Endothelial cell of umbilical vein (primary cell): ENCODE results near the gene TYSND1. TPM values are rescaled to one million over a fixed set of nuclear protein-coding genes. Genes with fewer than 3 reads are reported as not detected.

ENCODE experiments used
- BruUV-seq: library from RNA; stranded (reverse); fragments of 400-500 nt; replicated peaks from 2 replicates; lab custom pipeline; 2021; lab: Mats Ljungman, UMichigan
- CTCF ChIA-PET: fragments of 300-600, 350-600 bp; sonication (Branson Sonifier 250); formaldehyde crosslinking; loops from one replicate; lab custom pipeline; 2021; ENCODE audit warnings: antibody characterized with exemption, inconsistent platforms; lab: Charles Lee
- POLR2A ChIA-PET: fragments of 300-600, 350-600 bp; sonication (Branson Sonifier 250); formaldehyde crosslinking; loops from one replicate; lab custom pipeline; 2021; ENCODE audit warnings: antibody characterized with exemption, inconsistent platforms; lab: Charles Lee
- DNase-seq: peaks from one replicate; pipeline ENCODE4 v3.0.0-alpha.2; 2011; ENCODE audit warnings: low read depth, low spot score
- FAIRE-seq: peaks from 2 replicates; lab custom pipeline; 2011; peaks lifted over from hg19 to GRCh38; lab: Jason Lieb, UNC
- H2AFZ ChIP-seq: 2 replicates; pipeline ENCODE4 v1.6.0; 2012; ENCODE audit warnings: low read depth, low read length, control low read depth, inconsistent platforms
- H3K27ac ChIP-seq: 2 replicates; pipeline ENCODE4 v1.5.1; 2011; ENCODE audit warnings: low read depth, mild to moderate bottlenecking, control low read depth, low read length, moderate library complexity; ENCODE audit not compliant: insufficient read depth
- H3K27me3 ChIP-seq, 2 experiments: 2 replicates each; pipeline versions ENCODE4 v1.6.0 to v1.6.1; 2011; ENCODE audit warnings: low read length in 2 of 2, mixed read lengths in 1 of 2; ENCODE audit not compliant: control insufficient read depth in 2 of 2, insufficient read depth in 2 of 2
- H3K36me3 ChIP-seq, 2 experiments: 2 replicates in 1 of 2; 3 replicates in 1 of 2; pipeline ENCODE4 v1.5.1; 2011; ENCODE audit warnings: low read length in 2 of 2, mild to moderate bottlenecking in 1 of 2, moderate library complexity in 1 of 2; ENCODE audit not compliant: control insufficient read depth in 2 of 2, insufficient read depth in 2 of 2; ENCODE audit errors: extremely low read depth in 1 of 2
- H3K4me1 ChIP-seq: 3 replicates; pipeline ENCODE4 v1.5.1; 2011; ENCODE audit warnings: mild to moderate bottlenecking, low read length; ENCODE audit not compliant: control insufficient read depth, insufficient read depth; ENCODE audit errors: extremely low read depth
- H3K4me2 ChIP-seq: 2 replicates; pipeline ENCODE4 v1.6.1; 2011; ENCODE audit warnings: low read length, control low read depth, mixed read lengths; ENCODE audit not compliant: insufficient read depth
- H3K4me3 ChIP-seq, 3 experiments: fragments of 200-600 bp in 1 of 3; sonication (generic), shearing (Covaris generic) in 1 of 3; replicated peaks in 1 of 3; 2 replicates each; pipeline ENCODE4 v1.5.1; 2011 to 2016; ENCODE audit warnings: control low read depth in 3 of 3, low read length in 3 of 3, mild to moderate bottlenecking in 2 of 3, inconsistent platforms in 1 of 3, low read depth in 1 of 3, moderate library complexity in 1 of 3; ENCODE audit not compliant: insufficient read depth in 1 of 3
- H3K79me2 ChIP-seq: 2 replicates; pipeline ENCODE4 v1.6.0; 2012; ENCODE audit warnings: low read length, inconsistent platforms; ENCODE audit not compliant: control insufficient read depth, insufficient read depth
- H3K9ac ChIP-seq: replicated peaks from 2 replicates; pipeline ENCODE3; 2011; ENCODE audit warnings: low read length, control low read depth; ENCODE audit not compliant: insufficient read depth; ENCODE audit errors: extremely low read depth
- H3K9me1 ChIP-seq: replicated peaks from 3 replicates; pipeline ENCODE4 v1.6.0; 2011; ENCODE audit warnings: mild to moderate bottlenecking, low read length; ENCODE audit not compliant: control insufficient read depth, insufficient read depth; ENCODE audit errors: extremely low read depth
- H3K9me3 ChIP-seq: replicated peaks from 2 replicates; pipeline ENCODE4 v1.5.1; 2012; ENCODE audit warnings: low read length, inconsistent platforms; ENCODE audit not compliant: control insufficient read depth, insufficient read depth
- H4K20me1 ChIP-seq: replicated peaks from 2 replicates; pipeline ENCODE3; 2011; ENCODE audit warnings: mild to moderate bottlenecking, low read length; ENCODE audit not compliant: control insufficient read depth, insufficient read depth; ENCODE audit errors: extremely low read depth
- EZH2 ChIP-seq: IDR thresholded peaks from 2 replicates; pipeline ENCODE4 v1.6.1; 2012; ENCODE audit warnings: borderline replicate concordance, low read depth, mild to moderate bottlenecking, moderate library complexity, low read length, inconsistent platforms; ENCODE audit not compliant: severe bottlenecking
- FOS ChIP-seq: IDR thresholded peaks from 2 replicates; pipeline ENCODE4 v1.6.1; 2011; ENCODE audit warnings: mild to moderate bottlenecking, low read length, moderate library complexity, borderline replicate concordance; ENCODE audit not compliant: insufficient read depth
- GATA2 ChIP-seq: IDR thresholded peaks from 2 replicates; pipeline ENCODE4 v1.7.0; 2011; ENCODE audit warnings: low read depth, mild to moderate bottlenecking, moderate library complexity, mixed read lengths, low read length; ENCODE audit not compliant: insufficient read length, insufficient read depth
- JUN ChIP-seq: IDR thresholded peaks from 2 replicates; pipeline ENCODE4 v1.6.1; 2011; ENCODE audit warnings: borderline replicate concordance, low read depth; ENCODE audit not compliant: insufficient read length, insufficient read depth
- MYC ChIP-seq: IDR thresholded peaks from one replicate; pipeline ENCODE4 v1.6.1; 2011; ENCODE audit warnings: mild to moderate bottlenecking, low read depth, low read length
- POLR2A ChIP-seq: IDR thresholded peaks from 2 replicates; pipeline ENCODE4 v1.6.1; 2012; ENCODE audit warnings: low read depth, mild to moderate bottlenecking, control low read depth, low read length
- POLR2AphosphoS5 ChIP-seq: IDR thresholded peaks from 2 replicates; pipeline ENCODE4 v1.6.1; 2012; ENCODE audit warnings: low read depth, mild to moderate bottlenecking, control low read depth, low read length, moderate library complexity; ENCODE audit not compliant: insufficient read depth
- dilution Hi-C: fragments of 300-500 bp; cut with MboI; formaldehyde crosslinking; loops from one replicate; pipeline ENCODE4 v1.15.0; 2019; ENCODE audit warnings: low sequenced_read_pairs; ENCODE audit not compliant: extremely low pct_ligation_motif_present
- intact Hi-C: fragments of 100-400 bp; cut with micrococcal nuclease; formaldehyde crosslinking; loops from one replicate; pipeline ENCODE4 v1.10.0; 2022
- polyA plus RNA-seq, 4 experiments: library from polyadenylated mRNA; depleted of rRNA in 3 of 4; stranded (reverse) in 3 of 4; unstranded in 1 of 4; fragments of >200 nt; gene quantifications; 2 replicates each; pipeline versions ENCODE4 v1.2.1 to v1.2.3, GENCODE V29; 2011 to 2012; ENCODE audit warnings: missing spikeins in 1 of 4
- total RNA-seq: library from RNA; stranded (reverse); gene quantifications from 2 replicates; pipeline ENCODE4 v1.2.3, GENCODE V29; 2021
- TF ChIP-seq, protein P1 (sequence below): IDR thresholded peaks from 2 replicates; pipeline ENCODE4 v1.6.1; 2011; ENCODE audit not compliant: insufficient read depth, insufficient read length
- TF ChIP-seq, protein P2 (sequence below), 2 donors: IDR thresholded peaks; 1 replicate in 1 of 2; 2 replicates in 1 of 2; pipeline ENCODE4 v1.5.1; 2011; ENCODE audit warnings: low read length in 2 of 2, mild to moderate bottlenecking in 2 of 2, moderate library complexity in 2 of 2, control low read depth in 1 of 2, inconsistent platforms in 1 of 2, low read depth in 1 of 2; ENCODE audit not compliant: insufficient read depth in 1 of 2; ENCODE audit errors: extremely low read depth in 1 of 2

TYSND1 gene
- total and polyA plus RNA-seq, 2 donors (not counting 3 experiments of a cell fraction or from before 2014, with no cell fraction given) = 5.1 to 7.8 TPM

DNA sequence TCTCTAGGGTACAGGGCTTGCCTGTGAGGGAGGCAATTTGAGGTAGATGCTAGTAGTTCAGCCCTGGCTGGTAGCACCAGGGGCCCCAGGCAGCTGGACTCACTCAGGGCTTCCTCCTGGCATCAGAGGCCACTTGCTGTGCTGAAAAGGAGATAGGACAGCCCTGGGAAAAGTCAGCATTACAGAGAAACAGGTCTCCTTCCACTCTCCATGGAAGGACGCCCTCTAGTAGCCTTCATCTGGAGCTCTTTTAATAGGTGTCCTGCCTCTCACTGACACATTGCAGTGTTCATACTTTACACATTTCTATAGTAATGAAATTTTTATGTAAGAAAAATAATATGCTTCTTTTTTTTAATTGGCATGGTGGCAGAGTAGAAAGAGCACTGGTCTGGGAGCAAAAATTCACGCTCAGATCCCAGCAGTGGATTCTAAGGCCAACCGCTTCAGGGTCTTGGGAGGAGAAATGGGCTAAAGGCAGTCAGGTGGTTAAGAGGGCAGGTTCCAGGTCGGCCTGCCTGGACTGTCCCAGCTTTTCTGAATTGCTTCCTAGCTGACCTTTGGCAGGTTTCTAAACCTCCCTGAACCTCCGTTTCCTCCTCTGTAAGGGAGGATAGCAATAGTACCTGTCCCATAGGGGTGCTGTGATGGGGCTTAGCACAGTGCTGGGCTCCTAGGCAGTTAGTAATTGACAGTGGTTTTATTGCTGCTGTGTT is 49.6 kb downstream of the TYSND1 start:
- no peak for FAIRE-seq

More for the DNA sequence above, 49.6 kb downstream of the TYSND1 start:
- POLR2A ChIA-PET = no interaction called here
- H3K9ac ChIP-seq = no peak overlapping the region
- no peak for DNase-seq
- H2AFZ ChIP-seq = no peak overlapping the region
- no peaks in the 10 kb centered on the region for H3K36me3 ChIP-seq
- no peaks in the 10 kb centered on the region for H3K9me3 ChIP-seq
- H3K9me1 ChIP-seq = no peaks in the 10 kb centered on the region
- H3K27ac ChIP-seq = no peak overlapping the region
- BruUV-seq = no TSS peak
- no peaks in the 10 kb centered on the region for H3K79me2 ChIP-seq
- no peaks in the 10 kb centered on the region for H4K20me1 ChIP-seq
- TF ChIP-seq EZH2 = no peak
- TF ChIP-seq, protein P1, sequence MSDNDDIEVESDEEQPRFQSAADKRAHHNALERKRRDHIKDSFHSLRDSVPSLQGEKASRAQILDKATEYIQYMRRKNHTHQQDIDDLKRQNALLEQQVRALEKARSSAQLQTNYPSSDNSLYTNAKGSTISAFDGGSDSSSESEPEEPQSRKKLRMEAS = no peak
- TF ChIP-seq, protein P2, sequence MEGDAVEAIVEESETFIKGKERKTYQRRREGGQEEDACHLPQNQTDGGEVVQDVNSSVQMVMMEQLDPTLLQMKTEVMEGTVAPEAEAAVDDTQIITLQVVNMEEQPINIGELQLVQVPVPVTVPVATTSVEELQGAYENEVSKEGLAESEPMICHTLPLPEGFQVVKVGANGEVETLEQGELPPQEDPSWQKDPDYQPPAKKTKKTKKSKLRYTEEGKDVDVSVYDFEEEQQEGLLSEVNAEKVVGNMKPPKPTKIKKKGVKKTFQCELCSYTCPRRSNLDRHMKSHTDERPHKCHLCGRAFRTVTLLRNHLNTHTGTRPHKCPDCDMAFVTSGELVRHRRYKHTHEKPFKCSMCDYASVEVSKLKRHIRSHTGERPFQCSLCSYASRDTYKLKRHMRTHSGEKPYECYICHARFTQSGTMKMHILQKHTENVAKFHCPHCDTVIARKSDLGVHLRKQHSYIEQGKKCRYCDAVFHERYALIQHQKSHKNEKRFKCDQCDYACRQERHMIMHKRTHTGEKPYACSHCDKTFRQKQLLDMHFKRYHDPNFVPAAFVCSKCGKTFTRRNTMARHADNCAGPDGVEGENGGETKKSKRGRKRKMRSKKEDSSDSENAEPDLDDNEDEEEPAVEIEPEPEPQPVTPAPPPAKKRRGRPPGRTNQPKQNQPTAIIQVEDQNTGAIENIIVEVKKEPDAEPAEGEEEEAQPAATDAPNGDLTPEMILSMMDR (IDR thresholded peaks at IDR 0.05; ENCODE audit: extremely low read depth in 1 of 2, insufficient read depth in 1 of 2, low read depth in 1 of 2, low read length in 2 of 2) = no peak
- no peak for TF ChIP-seq MYC
- no peak for TF ChIP-seq POLR2A
- TF ChIP-seq POLR2AphosphoS5 = no peak
- TF ChIP-seq GATA2 = no peak
- TF ChIP-seq JUN = no peak
- TF ChIP-seq FOS = no peak
- CTCF ChIA-PET = interaction anchor here (0.8 to 4.6 kb wide), 5 partner anchors 10 to 25 kb away, joined by 3 to 30 read pairs (median 5); no protein-coding TSS in a partner anchor
- H3K4me3 ChIP-seq = no peak overlapping the region
- no peaks in the 10 kb centered on the region for H3K4me1 ChIP-seq
- H3K4me2 ChIP-seq = no peak overlapping the region
- dilution Hi-C loops (no loop called here), intact Hi-C loops (no loop called here)
- H3K27me3 ChIP-seq = peaks cover 6 to 34% of the 10 kb centered on the region in 2 experiments
